ENCODE measurements around the gene USP21.

Gene USP21

DNA sequence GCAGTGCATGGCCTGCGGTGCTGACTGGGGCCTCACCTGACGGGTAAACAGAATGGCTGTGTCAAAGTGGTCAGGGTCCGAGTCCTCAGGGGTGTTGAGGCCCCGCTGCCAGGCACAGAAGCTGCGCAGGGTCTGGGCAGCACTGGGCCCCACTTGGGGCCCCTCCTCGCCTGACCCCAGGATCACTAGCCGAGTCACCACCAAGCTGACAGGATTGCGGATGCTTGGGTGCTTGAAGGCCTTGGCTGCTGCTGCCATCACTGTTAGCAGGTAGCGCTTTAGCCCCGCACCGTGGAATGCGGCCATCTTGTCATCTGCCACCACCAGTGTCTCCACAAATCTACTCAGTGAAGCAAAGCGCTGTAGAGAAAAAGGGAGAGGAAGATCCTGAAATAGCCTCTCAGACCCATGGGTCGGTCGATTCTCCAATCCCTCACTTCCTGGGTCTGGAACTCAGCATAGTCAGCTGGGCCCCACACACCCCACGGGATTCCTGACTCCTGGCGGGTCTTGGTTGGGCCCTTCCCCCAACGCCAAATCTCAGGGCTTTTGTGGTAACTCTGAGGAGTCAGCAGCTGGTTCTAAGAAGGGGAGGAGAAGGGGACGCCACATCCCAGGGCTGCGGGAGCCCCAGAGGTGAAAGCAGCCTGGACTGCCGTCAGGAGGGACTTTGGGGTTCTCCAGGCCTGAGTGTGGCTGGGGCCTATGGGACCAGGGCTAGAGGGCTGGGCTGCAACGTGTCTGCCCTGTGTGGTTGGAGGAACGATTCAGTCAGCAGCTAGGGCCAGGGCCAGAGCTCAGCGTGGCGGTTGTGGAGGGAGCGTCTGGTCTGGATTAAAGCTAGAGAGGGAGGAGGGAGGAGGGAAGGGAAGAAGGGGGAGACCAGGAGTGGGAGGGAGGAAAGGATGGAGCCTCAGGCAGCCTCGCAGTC, 37.5 kb downstream of the USP21 start:
- in situ Hi-C loops (cut with MboI; ENCODE audit: low pct_unique_long_range_greater_than_20kb, low sequenced_read_pairs, unreplicated experiment), result loop anchor here (25.0 kb wide), 1 partner anchor 516 kb away; the partner anchor contains the start of genes FCRLA and FCRLB
- no peak for DNase-seq (ENCODE audit: low spot score)
- TF ChIP-seq, protein P1, sequence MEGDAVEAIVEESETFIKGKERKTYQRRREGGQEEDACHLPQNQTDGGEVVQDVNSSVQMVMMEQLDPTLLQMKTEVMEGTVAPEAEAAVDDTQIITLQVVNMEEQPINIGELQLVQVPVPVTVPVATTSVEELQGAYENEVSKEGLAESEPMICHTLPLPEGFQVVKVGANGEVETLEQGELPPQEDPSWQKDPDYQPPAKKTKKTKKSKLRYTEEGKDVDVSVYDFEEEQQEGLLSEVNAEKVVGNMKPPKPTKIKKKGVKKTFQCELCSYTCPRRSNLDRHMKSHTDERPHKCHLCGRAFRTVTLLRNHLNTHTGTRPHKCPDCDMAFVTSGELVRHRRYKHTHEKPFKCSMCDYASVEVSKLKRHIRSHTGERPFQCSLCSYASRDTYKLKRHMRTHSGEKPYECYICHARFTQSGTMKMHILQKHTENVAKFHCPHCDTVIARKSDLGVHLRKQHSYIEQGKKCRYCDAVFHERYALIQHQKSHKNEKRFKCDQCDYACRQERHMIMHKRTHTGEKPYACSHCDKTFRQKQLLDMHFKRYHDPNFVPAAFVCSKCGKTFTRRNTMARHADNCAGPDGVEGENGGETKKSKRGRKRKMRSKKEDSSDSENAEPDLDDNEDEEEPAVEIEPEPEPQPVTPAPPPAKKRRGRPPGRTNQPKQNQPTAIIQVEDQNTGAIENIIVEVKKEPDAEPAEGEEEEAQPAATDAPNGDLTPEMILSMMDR (IDR thresholded peaks at IDR 0.05; ENCODE audit: extremely low read depth, insufficient read depth, missing control alignments), result no peak

DNA sequence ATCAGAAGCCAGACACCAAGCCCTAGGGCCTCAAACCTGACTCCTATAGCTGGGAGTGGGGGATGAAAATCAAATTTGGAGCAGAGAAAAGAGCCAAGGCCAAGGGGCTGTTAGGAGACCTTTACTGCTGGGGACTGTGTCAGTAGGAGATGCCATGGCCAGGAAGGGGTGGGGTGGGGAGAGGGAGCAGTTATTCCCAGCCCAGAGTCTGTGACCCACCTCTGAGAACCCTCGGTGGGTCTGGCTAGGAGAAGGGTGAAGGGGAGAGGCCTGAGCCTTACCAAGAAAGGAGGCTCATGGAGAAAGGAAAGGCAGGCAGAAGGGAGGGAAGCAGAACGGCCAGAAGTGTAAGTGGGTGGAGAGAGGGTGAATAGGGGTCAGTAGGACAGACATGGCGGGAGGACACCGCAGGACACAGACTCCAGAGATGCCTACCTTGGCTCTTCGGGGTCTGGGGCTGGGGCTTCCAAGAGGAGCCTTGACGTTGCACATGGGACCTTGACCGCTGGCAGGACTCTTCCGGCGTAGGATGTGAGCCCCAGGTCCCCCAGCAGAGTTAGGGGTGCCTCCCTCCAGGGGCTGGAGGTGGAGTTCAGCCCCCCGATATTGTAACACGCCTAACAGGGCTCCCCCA, 38.4 kb downstream of the USP21 start:
- no peak for DNase-seq (ENCODE audit: low spot score)
- TF ChIP-seq, protein P1 (IDR thresholded peaks at IDR 0.05; ENCODE audit: extremely low read depth, insufficient read depth, missing control alignments), result no peak
- in situ Hi-C loops (cut with MboI; ENCODE audit: low pct_unique_long_range_greater_than_20kb, low sequenced_read_pairs, unreplicated experiment), result loop anchor here (25.0 kb wide), 1 partner anchor 515 kb away; the partner anchor contains the start of genes FCRLA and FCRLB

DNA sequence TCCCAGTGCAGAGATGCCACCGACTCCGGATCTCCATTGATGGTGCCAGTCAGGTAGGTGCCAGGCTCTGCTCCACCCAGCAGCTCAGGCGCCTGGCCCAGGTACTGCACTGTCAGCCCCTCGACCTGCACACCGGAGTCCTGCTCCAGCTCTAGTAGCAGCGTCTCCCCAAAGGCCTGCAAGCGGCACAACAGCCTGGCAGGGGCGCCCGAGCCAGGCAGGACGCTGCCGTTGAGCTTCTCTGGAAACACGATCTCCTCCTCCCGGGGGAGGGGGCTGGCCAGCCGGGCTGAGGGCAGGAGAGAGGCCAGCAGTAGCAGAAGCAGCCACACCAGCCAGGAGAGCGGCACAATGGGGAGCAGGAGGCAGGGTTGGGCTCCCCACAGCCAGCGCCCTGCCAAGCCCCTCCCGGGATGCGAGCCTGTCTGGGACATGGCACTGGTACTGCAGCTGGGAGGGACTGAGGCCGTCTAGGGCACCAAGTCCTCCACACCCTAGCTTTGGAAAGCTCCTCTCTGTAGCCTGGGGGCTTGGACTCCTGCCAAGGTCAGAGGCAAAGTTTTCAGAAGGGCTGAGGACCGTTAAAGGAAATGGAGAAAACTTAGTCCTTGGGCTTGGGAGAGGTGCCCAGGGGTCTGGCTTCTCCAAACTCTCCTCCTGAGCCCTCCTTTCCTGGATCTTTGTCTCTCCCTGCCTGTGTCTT, 39.0 kb downstream of the USP21 start:
- in situ Hi-C loops (cut with MboI; ENCODE audit: low pct_unique_long_range_greater_than_20kb, low sequenced_read_pairs, unreplicated experiment), result loop anchor here (25.0 kb wide), 1 partner anchor 514 kb away; the partner anchor contains the start of genes FCRLA and FCRLB
- DNase-seq (ENCODE audit: low spot score), result no peak
- TF ChIP-seq, protein P1 (IDR thresholded peaks at IDR 0.05; ENCODE audit: extremely low read depth, insufficient read depth, missing control alignments), result no peak

DNA sequence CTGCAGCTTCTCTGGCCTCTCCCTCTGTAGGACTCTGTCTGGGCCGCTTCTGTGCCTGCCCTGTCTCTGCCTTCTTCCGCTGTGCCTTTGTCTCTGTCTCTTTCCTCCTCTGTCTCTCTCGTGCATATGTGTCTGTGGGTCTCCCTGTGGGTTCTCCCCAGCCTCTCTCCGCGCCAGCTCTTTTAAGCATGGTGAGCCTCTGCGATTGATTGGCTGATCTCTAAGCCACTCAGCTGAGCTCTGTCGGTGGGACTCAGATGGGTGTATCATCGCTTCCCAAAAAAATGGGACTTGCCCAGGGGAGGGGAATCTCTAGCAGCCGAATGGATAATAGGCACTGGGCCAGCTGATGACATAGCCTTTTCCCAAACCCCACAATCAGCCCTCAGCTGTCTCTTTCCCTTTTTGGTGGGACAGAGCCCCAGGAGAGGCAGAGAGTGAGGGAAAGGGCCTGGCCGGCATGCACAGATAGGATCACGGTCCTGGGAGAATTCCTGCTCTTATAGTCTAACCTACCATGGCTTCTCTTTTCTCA, 39.7 kb downstream of the USP21 start, which contains the start of gene ADAMTS4:
ADAMTS4 (minus strand) TSS at position 158 of the 535 bp plus-strand sequence. CDS start 427 bp downstream, outside the sequence.
- TF ChIP-seq, protein P1 (IDR thresholded peaks at IDR 0.05; ENCODE audit: extremely low read depth, insufficient read depth, missing control alignments), result no peak
- no peak for DNase-seq (ENCODE audit: low spot score)
- in situ Hi-C loops (cut with MboI; ENCODE audit: low pct_unique_long_range_greater_than_20kb, low sequenced_read_pairs, unreplicated experiment), result loop anchor here (25.0 kb wide), 1 partner anchor 513 kb away; the partner anchor contains the start of genes FCRLA and FCRLB

DNA sequence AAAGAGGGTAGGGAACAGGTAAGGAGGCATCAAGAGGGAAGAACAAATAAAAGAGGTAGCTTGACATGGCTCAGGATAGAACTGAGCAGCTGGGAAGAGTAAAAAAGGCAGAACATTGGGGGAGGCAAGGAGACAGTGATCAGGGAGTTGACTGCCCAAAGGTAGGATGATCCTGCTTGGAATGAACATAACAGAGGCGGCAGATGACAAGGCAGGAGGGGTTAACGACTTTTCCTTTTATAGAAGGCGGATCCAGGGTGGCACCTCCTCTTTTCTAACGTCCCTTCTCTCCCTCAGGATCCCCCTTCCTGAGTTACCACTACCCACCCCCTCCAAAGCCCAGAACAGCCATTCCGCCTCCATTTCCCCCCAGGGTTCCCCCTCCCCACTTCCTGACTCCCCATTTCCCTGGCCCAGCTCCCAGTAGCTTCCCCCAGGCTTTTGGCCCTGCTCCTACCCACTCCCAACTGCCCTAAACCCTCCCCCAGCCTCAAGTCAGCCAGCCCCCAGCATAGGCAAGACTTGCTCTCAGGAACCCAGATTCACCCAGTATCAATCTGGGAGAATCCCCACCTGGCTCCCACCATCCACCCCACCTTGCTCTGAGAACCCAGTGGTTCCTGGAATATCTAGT, 40.3 kb downstream of the USP21 start:
- no peak for DNase-seq (ENCODE audit: low spot score)
- in situ Hi-C loops (cut with MboI; ENCODE audit: low pct_unique_long_range_greater_than_20kb, low sequenced_read_pairs, unreplicated experiment), result loop anchor here (25.0 kb wide), 1 partner anchor 513 kb away; the partner anchor contains the start of genes FCRLA and FCRLB
- TF ChIP-seq, protein P1 (IDR thresholded peaks at IDR 0.05; ENCODE audit: extremely low read depth, insufficient read depth, missing control alignments), result no peak
